GM21515 (cell line): ENCODE measurements around the gene TTC33.
A peak's percentile ranks its signal among the peaks of the same experiment; 100 is the strongest.
"Not testable (repeated sequence)": the region's sequence is repeated elsewhere in the genome, so short reads cannot be mapped to it uniquely, and the experiment has no call there.

ENCODE experiments used
- ATAC-seq: cut with Tn5 transposase; IDR thresholded peaks from one replicate; pipeline ENCODE4 v1.9.1; 2021; ENCODE audit not compliant: unreplicated experiment

Gene TTC33

GRCh38 chr5:40680741-40681362 is 74.9 kb downstream of the TTC33 start:
- ATAC-seq = no peak

- ATAC-seq = peak; percentile 34
Measured at GRCh38 chr5:40679913-40680681, 75.7 kb downstream of the TTC33 start, which contains the start of gene PTGER4. TSS of gene PTGER4 (plus strand) at chr5:40679915. CDS start at chr5:40680994, 1,079 bp downstream.

GRCh38 chr5:40679148-40679912 is 76.4 kb downstream of the TTC33 start:
- peak; percentile 81 for ATAC-seq

- no peak for ATAC-seq
Measured at GRCh38 chr5:40678460-40679147, 77.2 kb downstream of the TTC33 start.

GRCh38 chr5:40678026-40678425 is 77.7 kb downstream of the TTC33 start:
- ATAC-seq = no peak

GRCh38 chr5:40677456-40677855 is 78.3 kb downstream of the TTC33 start:
- ATAC-seq = no peak

GRCh38 chr5:40676613-40677343 is 79.0 kb downstream of the TTC33 start:
- ATAC-seq = no peak

- ATAC-seq = no peak
Measured at GRCh38 chr5:40675396-40676133, 80.2 kb downstream of the TTC33 start.

GRCh38 chr5:40674661-40675235 is 81.0 kb downstream of the TTC33 start:
- ATAC-seq = no peak

GRCh38 chr5:40672425-40672824 is 83.3 kb downstream of the TTC33 start:
- no peak for ATAC-seq

- ATAC-seq = no peak
Measured at GRCh38 chr5:40669606-40670390, 86.0 kb downstream of the TTC33 start.

- no peak for ATAC-seq
Measured at GRCh38 chr5:40667161-40667663, 88.5 kb downstream of the TTC33 start.

GRCh38 chr5:40666657-40667056 is 89.1 kb downstream of the TTC33 start:
- no peak for ATAC-seq

- ATAC-seq = no peak
Measured at GRCh38 chr5:40665635-40666298, 90.0 kb downstream of the TTC33 start.

GRCh38 chr5:40660751-40661150 is 95.0 kb downstream of the TTC33 start:
- no peak for ATAC-seq

GRCh38 chr5:40656766-40657165 is 99.0 kb downstream of the TTC33 start:
- no peak for ATAC-seq

GRCh38 chr5:40656091-40656490 is 99.7 kb downstream of the TTC33 start:
- ATAC-seq = not testable (repeated sequence)

- no peak for ATAC-seq
Measured at GRCh38 chr5:40655138-40655537, 100.6 kb downstream of the TTC33 start.
